ENCODE measurements around the gene FOXN3.
A peak's percentile ranks its signal among the peaks of the same experiment; 100 is the strongest.

FOXN3 gene

GRCh38 chr14:89197623-89198022 is 219.4 kb downstream of the FOXN3 start:
- DNase-seq (ENCODE audit: low read depth), result no peak

GRCh38 chr14:89196545-89196944 is 220.5 kb downstream of the FOXN3 start:
- no peak for DNase-seq (ENCODE audit: low read depth)

GRCh38 chr14:89194376-89194775 is 222.7 kb downstream of the FOXN3 start:
- no peak for DNase-seq (ENCODE audit: low read depth)

- no peak for DNase-seq (ENCODE audit: low read depth)
These were observed 226.1 kb downstream of the FOXN3 start for GRCh38 chr14:89190765-89191513.

GRCh38 chr14:89188492-89188891 is 228.5 kb downstream of the FOXN3 start:
- no peak for DNase-seq (ENCODE audit: low read depth)

- DNase-seq (ENCODE audit: low read depth), result no peak
These were observed 229.5 kb downstream of the FOXN3 start for GRCh38 chr14:89187501-89187900.

- no peak for DNase-seq (ENCODE audit: low read depth)
These were observed 230.1 kb downstream of the FOXN3 start for GRCh38 chr14:89186856-89187376.

- peak; percentile 46 for DNase-seq (ENCODE audit: low read depth)
These were observed 230.8 kb downstream of the FOXN3 start for GRCh38 chr14:89185919-89186855.

- no peak for DNase-seq (ENCODE audit: low read depth)
These were observed 232.1 kb downstream of the FOXN3 start for GRCh38 chr14:89184952-89185351.

- DNase-seq (ENCODE audit: low read depth), result no peak
These were observed 234.7 kb downstream of the FOXN3 start for GRCh38 chr14:89182326-89182725.

GRCh38 chr14:89180546-89180945 is 236.5 kb downstream of the FOXN3 start:
- no peak for DNase-seq (ENCODE audit: low read depth)

- no peak for DNase-seq (ENCODE audit: low read depth)
These were observed 237.1 kb downstream of the FOXN3 start for GRCh38 chr14:89179891-89180404.

- DNase-seq (ENCODE audit: low read depth), result no peak
These were observed 238.1 kb downstream of the FOXN3 start for GRCh38 chr14:89178800-89179535.

GRCh38 chr14:89178376-89178775 is 238.7 kb downstream of the FOXN3 start:
- DNase-seq (ENCODE audit: low read depth), result no peak

- DNase-seq (ENCODE audit: low read depth), result no peak
These were observed 240.9 kb downstream of the FOXN3 start for GRCh38 chr14:89175881-89176799.

GRCh38 chr14:89171628-89172027 is 245.4 kb downstream of the FOXN3 start:
- no peak for DNase-seq (ENCODE audit: low read depth)

- no peak for DNase-seq (ENCODE audit: low read depth)
These were observed 245.9 kb downstream of the FOXN3 start for GRCh38 chr14:89171168-89171567.

GRCh38 chr14:89167705-89168104 is 249.3 kb downstream of the FOXN3 start:
- no peak for DNase-seq (ENCODE audit: low read depth)

- no peak for DNase-seq (ENCODE audit: low read depth)
These were observed 250.4 kb downstream of the FOXN3 start for GRCh38 chr14:89166633-89167032.
